T-cell (primary cell): ENCODE data around the gene PATJ. TPM values are rescaled to one million over a fixed set of nuclear protein-coding genes. Genes with fewer than 3 reads are reported as not detected.

Source experiments
- ATAC-seq, 4 experiments: fragments of 200-7000 bp in 3 of 4; fragments of 150-1000 bp in 1 of 4; cut with Tn5 transposase; replicated peaks in 1 of 4; 1 replicate in 3 of 4; 2 replicates in 1 of 4; pipeline ENCODE4 v1.10.0; 2021; ENCODE audit warnings: moderate library complexity in 3 of 4, mild to moderate bottlenecking in 2 of 4, moderate number of reproducible peaks in 1 of 4
- CTCF ChIA-PET, 2 donors: fragments of 300-600 bp; sonication (Branson Sonifier 250); formaldehyde crosslinking; loops; one replicate each; lab custom pipeline; 2022; ENCODE audit warnings: antibody characterized with exemption in 2 of 2; lab: Charles Lee
- POLR2A ChIA-PET, 2 donors: fragments of 300-600 bp; sonication (Branson Sonifier 250); formaldehyde crosslinking; loops; one replicate each; lab custom pipeline; 2022; ENCODE audit warnings: antibody characterized with exemption in 2 of 2; lab: Charles Lee
- DNase-seq, 35 experiments: peaks; one replicate each; pipeline versions ENCODE4 v3.0.0 to v3.0.0-alpha.2; 2013 to 2023
- H3K27ac ChIP-seq: one replicate; pipeline ENCODE4 v1.5.1; 2013; ENCODE audit warnings: low read length
- H3K27me3 ChIP-seq, 2 experiments: replicated peaks in 1 of 2; 1 replicate in 1 of 2; 2 replicates in 1 of 2; pipeline versions ENCODE4 v1.6.1 to v1.7.0; 2013; ENCODE audit warnings: low read length in 1 of 2, mixed read lengths in 1 of 2; ENCODE audit not compliant: control insufficient read depth in 2 of 2, insufficient read depth in 2 of 2; ENCODE audit errors: extremely low read depth in 1 of 2
- H3K36me3 ChIP-seq, 2 donors: 1 replicate in 1 of 2; 2 replicates in 1 of 2; pipeline versions ENCODE4 v1.6.1 to v1.7.0; 2013; ENCODE audit warnings: low read length in 1 of 2; ENCODE audit not compliant: control insufficient read depth in 2 of 2, insufficient read depth in 1 of 2; ENCODE audit errors: extremely low read depth in 1 of 2
- H3K4me1 ChIP-seq, 2 experiments: 1 replicate in 1 of 2; 2 replicates in 1 of 2; pipeline versions ENCODE4 v1.6.1 to v1.7.0; 2013; ENCODE audit warnings: low read length in 2 of 2, mixed read lengths in 1 of 2; ENCODE audit not compliant: insufficient read depth in 2 of 2, control insufficient read depth in 1 of 2; ENCODE audit errors: extremely low read depth in 1 of 2
- H3K4me3 ChIP-seq, 2 donors: 1 replicate in 1 of 2; 2 replicates in 1 of 2; pipeline versions ENCODE4 v1.5.1 to v1.7.0; 2013; ENCODE audit warnings: mild to moderate bottlenecking in 2 of 2, low read length in 1 of 2, moderate library complexity in 1 of 2; ENCODE audit not compliant: control insufficient read depth in 1 of 2; ENCODE audit errors: extremely low read depth in 1 of 2
- H3K9me3 ChIP-seq: 2 replicates; pipeline ENCODE4 v1.7.0; 2013
- H3K27ac Mint-ChIP-seq, 2 donors: one replicate each; pipeline ENCODE4 v1.8.0; 2020 to 2021; ENCODE audit warnings: mild to moderate bottlenecking in 2 of 2, mixed read lengths in 2 of 2
- H3K27me3 Mint-ChIP-seq, 2 donors: one replicate each; pipeline ENCODE4 v1.8.0; 2021 to 2022; ENCODE audit warnings: mixed read lengths in 2 of 2
- H3K36me3 Mint-ChIP-seq: one replicate; pipeline ENCODE4 v1.8.0; 2021; ENCODE audit warnings: mixed read lengths
- H3K4me1 Mint-ChIP-seq, 3 donors: one replicate each; pipeline ENCODE4 v1.8.0; 2020 to 2022; ENCODE audit warnings: mixed read lengths in 3 of 3, mild to moderate bottlenecking in 1 of 3
- H3K4me3 Mint-ChIP-seq, 3 donors: one replicate each; pipeline ENCODE4 v1.8.0; 2020 to 2022; ENCODE audit warnings: mild to moderate bottlenecking in 3 of 3, mixed read lengths in 3 of 3, moderate library complexity in 3 of 3
- H3K9me3 Mint-ChIP-seq, 3 donors: one replicate each; pipeline ENCODE4 v1.8.0; 2020 to 2022; ENCODE audit warnings: mixed read lengths in 3 of 3
- WGBS: methylation state at CpG from one replicate; pipeline ENCODE4 v1.1.5; 2013; ENCODE audit warnings: missing lambda C conversion rate; ENCODE audit not compliant: insufficient coverage; 5-methylcytosine and 5-hydroxymethylcytosine counted together
- total RNA-seq, 35 experiments: library from RNA in 6 of 35; stranded (reverse) in 6 of 35; fragments of 120-200 nt in 1 of 35; gene quantifications; one replicate each; pipeline versions ENCODE4 v1.2.1 to v1.2.4 and lab custom pipeline; 2013 to 2026

PATJ gene
- total RNA-seq, 5 donors from 2014 or later (not counting 1 experiment from before 2014, with no cell fraction given), result 31.3 to 65.3 (median 35.7) TPM

- Histone ChIP-seq H3K4me3 (no peak overlapping the region), H3K27ac (no peak overlapping the region), H3K4me1 (no peaks in the 10 kb centered on the region), H3K27me3 (no peaks in the 10 kb centered on the region), H3K36me3 (peaks cover 0 to 19% of the 10 kb centered on the region in 2 donors), H3K9me3 (no peaks in the 10 kb centered on the region)
- H3K27ac Mint-ChIP-seq, result no peak overlapping the region
- H3K9me3 Mint-ChIP-seq, result no peaks in the 10 kb centered on the region
- ATAC-seq (no peak), DNase-seq (no peak)
- WGBS, result no CpG with 5 or more reads among the region's 7 CpGs
- no peak overlapping the region for H3K4me3 Mint-ChIP-seq
- no peaks in the 10 kb centered on the region for H3K27me3 Mint-ChIP-seq
- ChIA-PET CTCF (no interaction called here), POLR2A (no interaction called here)
- H3K36me3 Mint-ChIP-seq, result peaks cover 63% of the 10 kb centered on the region
- no peaks in the 10 kb centered on the region for H3K4me1 Mint-ChIP-seq
These were observed 122.2 kb downstream of the PATJ start for GRCh38 chr1:61864489-61864888.

- no peak overlapping the region for H3K4me3 Mint-ChIP-seq
- H3K9me3 Mint-ChIP-seq, result no peaks in the 10 kb centered on the region
- Histone ChIP-seq H3K9me3 (no peaks in the 10 kb centered on the region), H3K4me3 (no peak overlapping the region), H3K4me1 (no peaks in the 10 kb centered on the region), H3K27ac (no peak overlapping the region), H3K27me3 (no peaks in the 10 kb centered on the region), H3K36me3 (peaks cover 0 to 15% of the 10 kb centered on the region in 2 donors)
- no CpG with 5 or more reads among the region's 4 CpGs for WGBS
- no peak overlapping the region for H3K27ac Mint-ChIP-seq
- DNase-seq, result no peak
- H3K27me3 Mint-ChIP-seq, result no peaks in the 10 kb centered on the region
- ATAC-seq, result no peak
- ChIA-PET POLR2A (no interaction called here), CTCF (no interaction called here)
- H3K36me3 Mint-ChIP-seq, result peaks cover 73% of the 10 kb centered on the region
- no peaks in the 10 kb centered on the region for H3K4me1 Mint-ChIP-seq
These were observed 123.5 kb downstream of the PATJ start for GRCh38 chr1:61865646-61866220.

- ATAC-seq, result no peak
These were observed 127.4 kb downstream of the PATJ start for GRCh38 chr1:61869691-61870109.

GRCh38 chr1:61872206-61872605, 129.9 kb downstream of the PATJ start:
- H3K9me3 Mint-ChIP-seq, result no peaks in the 10 kb centered on the region
- Histone ChIP-seq H3K4me1 (no peaks in the 10 kb centered on the region), H3K4me3 (no peak overlapping the region), H3K27me3 (no peaks in the 10 kb centered on the region), H3K27ac (no peak overlapping the region), H3K36me3 (peaks cover 0 to 9% of the 10 kb centered on the region in 2 donors), H3K9me3 (no peaks in the 10 kb centered on the region)
- WGBS, result 86% methylated on average over 1 of the region's 3 CpGs
- no peak overlapping the region for H3K27ac Mint-ChIP-seq
- ChIA-PET POLR2A (no interaction called here), CTCF (interaction anchor here in 1 of 2 donors (0.6 kb wide), 1 partner anchor 13 kb away, joined by 3 read pairs; no protein-coding TSS in a partner anchor)
- H3K36me3 Mint-ChIP-seq, result peaks cover 64% of the 10 kb centered on the region
- H3K4me1 Mint-ChIP-seq, result no peaks in the 10 kb centered on the region
- H3K27me3 Mint-ChIP-seq, result no peaks in the 10 kb centered on the region
- ATAC-seq (no peak), DNase-seq (no peak)
- H3K4me3 Mint-ChIP-seq, result no peak overlapping the region

More at GRCh38 chr1:61869691-61870109, 127.4 kb downstream of the PATJ start:
- Histone ChIP-seq H3K4me1 (no peaks in the 10 kb centered on the region), H3K4me3 (no peak overlapping the region), H3K9me3 (no peaks in the 10 kb centered on the region), H3K27me3 (no peaks in the 10 kb centered on the region), H3K36me3 (peaks cover 0 to 12% of the 10 kb centered on the region in 2 donors), H3K27ac (no peak overlapping the region)
- no peak overlapping the region for H3K27ac Mint-ChIP-seq
- no peak for DNase-seq
- 100% methylated on average over 12 of the region's 14 CpGs for WGBS
- no peak overlapping the region for H3K4me3 Mint-ChIP-seq
- ChIA-PET CTCF (no interaction called here), POLR2A (interaction anchor here in 1 of 2 donors (0.6 kb wide), 1 partner anchor 51 kb away, joined by 10 read pairs; no protein-coding TSS in a partner anchor)
- H3K36me3 Mint-ChIP-seq, result peaks cover 63% of the 10 kb centered on the region
- no peaks in the 10 kb centered on the region for H3K27me3 Mint-ChIP-seq
- no peaks in the 10 kb centered on the region for H3K9me3 Mint-ChIP-seq
- no peaks in the 10 kb centered on the region for H3K4me1 Mint-ChIP-seq

GRCh38 chr1:61873581-61873980, 131.3 kb downstream of the PATJ start:
- WGBS, result no CpG with 5 or more reads among the region's 2 CpGs
- ChIA-PET CTCF (interaction anchor here in 1 of 2 donors (0.6 kb wide), 1 partner anchor 532 kb away, joined by 3 read pairs; no protein-coding TSS in a partner anchor), POLR2A (interaction anchor here in 1 of 2 donors (0.7 kb wide), 1 partner anchor 574 kb away, joined by 4 read pairs; no protein-coding TSS in a partner anchor)
- Histone ChIP-seq H3K36me3 (peaks cover 0 to 11% of the 10 kb centered on the region in 2 donors), H3K4me1 (no peaks in the 10 kb centered on the region), H3K9me3 (no peaks in the 10 kb centered on the region), H3K27ac (no peak overlapping the region), H3K4me3 (no peak overlapping the region), H3K27me3 (no peaks in the 10 kb centered on the region)
- DNase-seq (no peak), ATAC-seq (no peak)
- Mint-ChIP-seq H3K4me1 (no peaks in the 10 kb centered on the region), H3K9me3 (no peaks in the 10 kb centered on the region), H3K27me3 (no peaks in the 10 kb centered on the region), H3K36me3 (peaks cover 69% of the 10 kb centered on the region), H3K4me3 (no peak overlapping the region), H3K27ac (no peak overlapping the region)

- CTCF ChIA-PET, result no interaction called here
- no peaks in the 10 kb centered on the region for H3K9me3 Mint-ChIP-seq
- no peaks in the 10 kb centered on the region for H3K4me1 Mint-ChIP-seq
- no CpG with 5 or more reads among the region's 1 CpG for WGBS
- no peak overlapping the region for H3K4me3 Mint-ChIP-seq
- Histone ChIP-seq H3K27me3 (no peaks in the 10 kb centered on the region), H3K4me1 (no peaks in the 10 kb centered on the region), H3K4me3 (no peak overlapping the region), H3K27ac (no peak overlapping the region), H3K36me3 (peaks cover 0 to 11% of the 10 kb centered on the region in 2 donors), H3K9me3 (no peaks in the 10 kb centered on the region)
- peaks cover 67% of the 10 kb centered on the region for H3K36me3 Mint-ChIP-seq
- no peaks in the 10 kb centered on the region for H3K27me3 Mint-ChIP-seq
- DNase-seq (no peak), ATAC-seq (no peak)
- no peak overlapping the region for H3K27ac Mint-ChIP-seq
- POLR2A ChIA-PET, result interaction anchor here in 1 of 2 donors (0.7 kb wide), 1 partner anchor 1678 kb away, joined by 3 read pairs; no protein-coding TSS in a partner anchor
These were observed 131.7 kb downstream of the PATJ start for GRCh38 chr1:61873994-61874393.
